HG03039 (cell line): ENCODE results near the gene ANXA3.

Experiments used
- ATAC-seq: cut with Tn5 transposase; IDR thresholded peaks from one replicate; pipeline ENCODE4 v1.9.1; 2021; ENCODE audit warnings: mild to moderate bottlenecking, moderate library complexity; ENCODE audit not compliant: unreplicated experiment

Gene ANXA3

GRCh38 chr4:78608684-78609083 is 57.1 kb downstream of the ANXA3 start:
- no peak for ATAC-seq

- no peak for ATAC-seq
These were observed 58.0 kb downstream of the ANXA3 start for GRCh38 chr4:78609580-78609979.

GRCh38 chr4:78610546-78611214 is 59.1 kb downstream of the ANXA3 start:
- no peak for ATAC-seq

- no peak for ATAC-seq
These were observed 59.6 kb downstream of the ANXA3 start for GRCh38 chr4:78611215-78611558.

GRCh38 chr4:78612398-78613178 is 61.0 kb downstream of the ANXA3 start:
- ATAC-seq = no peak

- ATAC-seq = peak; percentile 71
These were observed 62.2 kb downstream of the ANXA3 start for GRCh38 chr4:78613522-78614321.

- ATAC-seq = no peak
These were observed 64.5 kb downstream of the ANXA3 start for GRCh38 chr4:78616046-78616498.

GRCh38 chr4:78618436-78618835 is 66.9 kb downstream of the ANXA3 start:
- ATAC-seq = no peak

GRCh38 chr4:78621395-78621794 is 69.8 kb downstream of the ANXA3 start:
- ATAC-seq = no peak

- ATAC-seq = no peak
These were observed 70.8 kb downstream of the ANXA3 start for GRCh38 chr4:78622253-78622979.

- ATAC-seq = no peak
These were observed 72.5 kb downstream of the ANXA3 start for GRCh38 chr4:78624048-78624447.

- ATAC-seq = no peak
These were observed 73.5 kb downstream of the ANXA3 start for GRCh38 chr4:78625073-78625472.

- ATAC-seq = no peak
These were observed 75.7 kb downstream of the ANXA3 start for GRCh38 chr4:78627046-78627965.

- no peak for ATAC-seq
These were observed 76.6 kb downstream of the ANXA3 start for GRCh38 chr4:78627966-78628678.

GRCh38 chr4:78629991-78630541 is 78.5 kb downstream of the ANXA3 start:
- no peak for ATAC-seq

- no peak for ATAC-seq
These were observed 79.0 kb downstream of the ANXA3 start for GRCh38 chr4:78630615-78631014.

GRCh38 chr4:78634011-78634664 is 82.6 kb downstream of the ANXA3 start:
- no peak for ATAC-seq

- ATAC-seq = peak; percentile 60
These were observed 87.0 kb downstream of the ANXA3 start for GRCh38 chr4:78638337-78639172.
